Ecto neural progenitor cell (in vitro differentiated cells): ENCODE data around the gene WNK1.
A peak's percentile ranks its signal among the peaks of the same experiment; 100 is the strongest.
"Not testable (repeated sequence)": the region's sequence is repeated elsewhere in the genome, so short reads cannot be mapped to it uniquely, and the experiment has no call there.

Source experiments
- DNase-seq: peaks from one replicate; pipeline ENCODE4 v3.0.0-alpha.2; 2018; ENCODE audit warnings: low spot score

Gene WNK1

GRCh38 chr12:912466-913235 lies 160.3 kb downstream of the WNK1 start:
- no peak for DNase-seq

- DNase-seq: no peak
Measured at GRCh38 chr12:913919-914698, 161.7 kb downstream of the WNK1 start.

GRCh38 chr12:915090-915489 lies 162.7 kb downstream of the WNK1 start:
- DNase-seq: no peak

GRCh38 chr12:916240-916639 lies 163.9 kb downstream of the WNK1 start:
- DNase-seq: no peak

- DNase-seq: no peak
Measured at GRCh38 chr12:916712-917445, 164.5 kb downstream of the WNK1 start.

DNA sequence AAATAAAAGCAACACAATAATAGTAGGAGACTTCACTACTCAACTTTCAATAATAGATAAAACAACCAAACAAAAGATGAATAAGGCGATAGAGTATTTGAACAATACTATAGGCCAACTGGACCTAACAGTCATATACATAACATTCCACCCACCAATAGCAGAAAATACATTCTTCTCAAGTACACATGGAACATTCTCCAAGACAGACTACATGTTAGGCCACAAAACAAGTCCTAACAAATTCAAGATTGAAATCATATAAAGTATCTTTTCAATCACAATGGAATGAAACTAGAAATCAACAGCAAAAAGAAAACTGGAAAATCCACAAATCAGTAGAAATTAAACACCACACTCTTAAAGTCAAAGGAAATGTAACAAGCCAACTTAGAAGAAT lies 168.3 kb downstream of the WNK1 start:
- DNase-seq: no peak

DNA sequence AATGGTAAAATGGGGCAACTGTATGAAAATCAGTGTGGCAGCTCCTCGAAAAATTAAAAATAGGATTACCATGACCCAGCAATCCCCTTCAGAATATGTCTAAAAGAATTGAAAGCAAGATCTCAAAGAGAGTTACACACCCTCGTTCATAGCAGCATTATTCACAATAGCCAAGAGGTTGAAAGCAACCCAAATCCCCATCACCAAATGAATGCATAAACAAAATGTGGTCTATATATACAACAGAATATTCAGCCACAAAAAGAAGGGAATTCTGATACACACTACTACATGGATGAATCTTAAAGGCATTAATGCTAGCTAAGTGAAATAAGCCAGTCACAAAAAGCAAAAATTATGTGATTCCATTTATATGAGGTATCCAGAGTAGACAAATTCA lies 169.9 kb downstream of the WNK1 start:
- no peak for DNase-seq

- DNase-seq: no peak
Measured at GRCh38 chr12:926641-927040, 174.3 kb downstream of the WNK1 start.

DNA sequence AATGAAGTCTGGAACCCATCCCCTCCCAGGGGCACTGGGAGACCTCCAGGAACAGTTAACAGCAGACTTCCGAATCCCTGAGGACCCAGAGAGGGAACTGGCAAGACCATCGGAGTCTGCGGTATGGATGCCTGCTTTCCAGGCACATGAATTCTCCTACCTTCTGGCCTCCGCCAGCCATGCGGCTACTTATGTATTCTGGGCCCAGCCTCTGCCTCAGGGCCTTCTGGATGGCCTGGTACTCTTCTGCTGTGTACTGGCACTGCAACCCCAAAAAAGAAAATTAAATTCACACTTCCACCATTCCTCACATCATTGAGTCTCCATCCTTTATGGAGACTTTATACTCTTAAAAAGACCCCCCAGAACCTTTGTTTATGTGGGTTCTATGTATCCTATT lies 178.7 kb downstream of the WNK1 start:
- no peak for DNase-seq

DNA sequence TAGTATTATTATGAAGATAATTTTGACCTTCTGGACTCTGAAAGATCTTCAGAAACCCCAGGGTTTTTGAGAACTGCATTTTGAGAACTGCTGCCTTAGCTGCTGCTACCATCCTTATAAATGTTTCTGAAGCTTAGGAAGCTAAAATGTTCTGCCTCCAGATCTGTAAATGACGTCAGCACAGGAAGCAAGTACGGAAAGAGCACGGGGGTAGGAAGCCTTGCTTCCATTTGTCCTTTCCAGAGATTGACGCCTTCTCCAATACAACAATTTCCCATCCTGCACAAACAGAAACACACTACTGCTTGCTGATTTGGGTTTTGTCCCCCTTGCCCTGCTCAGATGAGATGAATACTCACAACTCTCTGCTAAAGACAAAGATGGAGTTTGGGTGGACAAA lies 179.2 kb downstream of the WNK1 start:
- DNase-seq: no peak

GRCh38 chr12:935891-936290 lies 183.5 kb downstream of the WNK1 start:
- not testable (repeated sequence) for DNase-seq

DNA sequence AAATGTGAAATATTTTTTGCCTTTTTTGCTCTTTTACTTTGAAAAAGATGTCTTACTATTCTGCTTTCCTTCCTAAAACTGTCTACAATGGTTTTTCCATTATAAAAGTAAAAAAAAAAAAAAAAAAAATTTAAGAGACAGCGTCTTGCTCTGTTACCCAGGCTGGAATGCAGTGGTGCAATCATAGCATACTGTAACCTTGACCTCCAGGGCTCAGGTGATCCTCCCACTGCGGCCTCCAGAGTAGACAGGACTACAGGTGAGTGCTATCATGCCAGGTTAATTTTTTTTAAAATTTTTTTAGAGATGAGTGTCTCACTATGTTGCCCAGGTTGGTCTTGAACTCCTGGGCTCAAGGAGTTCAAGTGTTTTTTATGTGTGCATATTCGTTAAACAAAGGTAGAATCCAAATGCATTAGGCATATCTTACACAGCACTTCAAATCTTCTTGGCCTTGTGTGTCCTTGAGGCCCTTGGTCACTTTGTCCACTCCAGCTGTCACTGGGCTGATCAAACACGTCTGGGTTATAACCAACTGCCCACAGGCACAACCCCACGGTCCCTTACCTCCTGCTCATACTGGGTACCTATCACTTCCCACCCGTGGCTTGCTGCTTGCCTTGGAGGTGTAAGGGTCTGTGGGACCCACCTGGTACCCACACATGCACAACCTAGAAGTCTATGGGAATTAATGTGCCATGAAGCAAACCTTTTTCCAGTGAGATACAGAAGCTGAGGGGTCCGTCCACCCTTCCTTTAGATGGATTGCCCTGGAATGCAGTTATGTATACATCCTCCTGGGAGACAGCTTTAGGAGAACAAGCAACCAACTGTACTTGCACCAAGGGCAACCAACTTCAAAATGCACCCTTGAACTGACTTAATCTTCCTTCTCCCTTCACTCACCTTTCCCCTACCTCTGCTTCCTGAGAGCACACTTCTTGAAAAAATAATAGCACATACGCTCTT lies 184.3 kb downstream of the WNK1 start:
- DNase-seq: no peak

DNA sequence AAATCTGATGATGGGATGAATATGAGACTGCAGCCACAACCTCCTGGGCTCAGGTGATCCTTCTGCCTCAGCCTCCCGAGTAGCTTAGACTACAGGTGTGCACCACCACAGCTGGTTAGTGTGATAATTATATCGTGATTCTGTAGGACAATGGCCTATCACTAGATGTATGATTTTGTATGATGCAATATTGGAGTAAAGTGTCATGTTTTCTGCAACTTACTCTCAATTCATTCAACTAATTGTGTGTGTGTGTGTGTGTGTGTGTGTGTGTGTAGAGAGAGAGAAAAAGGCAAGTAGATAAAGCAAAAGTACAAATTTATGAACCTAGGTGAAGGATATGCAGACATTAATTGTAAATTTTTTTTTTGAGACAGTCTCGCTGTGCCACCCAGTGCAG lies 186.4 kb downstream of the WNK1 start:
- DNase-seq: no peak

- no peak for DNase-seq
Measured at GRCh38 chr12:943051-943450, 190.7 kb downstream of the WNK1 start.

GRCh38 chr12:944211-944610 lies 191.8 kb downstream of the WNK1 start:
- DNase-seq: no peak

GRCh38 chr12:946212-946611 lies 193.8 kb downstream of the WNK1 start:
- no peak for DNase-seq

DNA sequence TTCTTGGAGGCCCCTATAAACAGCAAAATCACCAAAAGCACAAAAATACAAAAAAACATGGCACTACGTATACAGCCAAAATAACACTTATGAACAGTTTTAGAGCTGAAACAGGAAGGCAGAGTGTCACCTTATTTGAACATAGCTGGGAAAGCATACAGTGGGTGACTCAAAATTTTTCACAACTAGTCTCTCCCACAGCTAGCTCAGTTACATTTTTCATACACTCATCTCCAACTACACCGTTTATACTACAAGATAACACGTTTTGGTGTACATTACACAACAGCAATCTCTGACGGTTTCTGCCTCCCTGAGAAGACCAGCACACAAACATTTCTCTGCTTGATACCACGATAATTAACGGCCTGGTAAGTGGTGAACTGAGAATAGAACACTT lies 194.3 kb downstream of the WNK1 start:
- DNase-seq: no peak

- no peak for DNase-seq
Measured at GRCh38 chr12:948238-948637, 195.9 kb downstream of the WNK1 start.

DNA sequence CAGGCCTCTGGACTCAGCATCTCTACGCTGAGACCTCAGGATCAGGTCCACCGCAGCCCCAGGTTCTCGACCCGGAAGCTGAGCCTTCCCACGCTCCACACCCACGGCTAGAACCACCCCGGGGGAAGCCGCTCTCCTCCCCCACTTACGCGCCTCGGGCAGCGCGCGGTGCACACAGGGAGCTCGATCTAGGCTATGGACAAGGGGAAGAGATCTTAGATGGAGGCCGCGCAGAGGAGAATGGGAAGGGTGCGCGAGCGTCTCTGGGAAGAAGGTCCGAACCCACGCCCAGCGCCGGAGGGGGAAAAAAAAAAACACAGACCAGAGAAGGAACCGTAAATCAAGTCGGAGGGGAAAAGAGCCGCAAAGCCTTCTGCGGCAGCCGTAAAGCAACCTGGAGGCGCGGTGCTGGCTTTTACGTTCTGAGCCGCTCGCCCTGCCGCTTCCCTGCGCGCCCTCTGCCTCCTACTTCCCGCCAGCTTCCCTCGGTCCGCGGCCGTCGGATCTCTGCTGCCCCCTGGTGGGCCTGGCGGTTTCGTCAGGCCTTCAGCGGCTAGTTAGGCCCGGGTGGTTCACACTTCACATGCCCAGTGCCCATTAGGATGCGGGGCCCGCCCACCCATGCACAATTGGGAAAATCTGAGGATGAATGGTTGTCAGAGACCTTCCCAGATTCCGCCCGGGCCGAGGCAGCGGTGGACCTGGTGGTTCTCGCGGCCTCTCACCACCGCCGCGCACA lies 197.2 kb downstream of the WNK1 start, which contains the start of gene RAD52:
Gene RAD52 (minus strand): TSS at position 242 of the 739 bp plus-strand sequence. CDS start 16,636 bp downstream, outside the sequence.
- peak; percentile 100 for DNase-seq

GRCh38 chr12:951176-951575 lies 198.8 kb downstream of the WNK1 start:
- DNase-seq: no peak

DNA sequence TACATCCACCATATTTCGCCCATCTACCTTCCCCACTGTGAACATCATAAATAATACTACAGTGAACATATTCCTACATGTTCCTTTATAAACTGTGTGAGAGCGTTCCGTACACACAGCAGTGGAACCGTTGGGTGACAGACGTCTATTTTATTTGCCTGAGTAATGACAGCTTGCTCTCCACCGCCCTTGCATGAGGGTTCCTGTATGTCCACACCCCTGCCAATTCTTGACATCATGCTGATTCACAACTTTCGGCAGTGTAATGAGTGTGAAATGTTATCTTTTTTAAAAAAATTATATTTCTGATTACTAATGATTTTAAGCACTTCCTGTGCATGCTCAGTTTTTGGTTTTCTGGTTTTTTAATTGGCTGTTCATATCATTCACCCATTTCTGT lies 201.4 kb downstream of the WNK1 start:
- no peak for DNase-seq
